ENCODE measurements around the gene ADSS2.

ADSS2 gene

GRCh38 chr1:244435562-244436205, 16.0 kb downstream of the ADSS2 start:
- Mint-ChIP-seq H3K9me3 (no peaks in the 10 kb centered on the region), H3K4me1 (peaks cover 6% of the 10 kb centered on the region), H3K27ac (no peak overlapping the region), H3K4me3 (no peak overlapping the region), H3K27me3 (no peaks in the 10 kb centered on the region), H3K36me3 (peaks cover 26% of the 10 kb centered on the region)
- CTCF ChIA-PET, result no interaction called here
- DNase-seq, result no peak

- H3K9me3 Mint-ChIP-seq, result no peaks in the 10 kb centered on the region
- H3K27me3 Mint-ChIP-seq, result no peaks in the 10 kb centered on the region
- no peak for DNase-seq
- H3K36me3 Mint-ChIP-seq, result peaks cover 27% of the 10 kb centered on the region
- no peak overlapping the region for H3K27ac Mint-ChIP-seq
- CTCF ChIA-PET, result interaction anchor here (0.7 kb wide), 1 partner anchor 12 kb away, joined by 3 read pairs; no protein-coding TSS in a partner anchor
- no peak overlapping the region for H3K4me3 Mint-ChIP-seq
- peaks cover 7% of the 10 kb centered on the region for H3K4me1 Mint-ChIP-seq
Measured at GRCh38 chr1:244431166-244431565, 20.5 kb downstream of the ADSS2 start.

- peaks cover 24% of the 10 kb centered on the region for H3K36me3 Mint-ChIP-seq
- H3K4me1 Mint-ChIP-seq, result peaks cover 4% of the 10 kb centered on the region
- H3K27me3 Mint-ChIP-seq, result no peaks in the 10 kb centered on the region
- no peak overlapping the region for H3K27ac Mint-ChIP-seq
- no peak for DNase-seq
- CTCF ChIA-PET, result no interaction called here
- no peak overlapping the region for H3K4me3 Mint-ChIP-seq
- H3K9me3 Mint-ChIP-seq, result no peaks in the 10 kb centered on the region
Measured at GRCh38 chr1:244429818-244430217, 21.9 kb downstream of the ADSS2 start.

DNA sequence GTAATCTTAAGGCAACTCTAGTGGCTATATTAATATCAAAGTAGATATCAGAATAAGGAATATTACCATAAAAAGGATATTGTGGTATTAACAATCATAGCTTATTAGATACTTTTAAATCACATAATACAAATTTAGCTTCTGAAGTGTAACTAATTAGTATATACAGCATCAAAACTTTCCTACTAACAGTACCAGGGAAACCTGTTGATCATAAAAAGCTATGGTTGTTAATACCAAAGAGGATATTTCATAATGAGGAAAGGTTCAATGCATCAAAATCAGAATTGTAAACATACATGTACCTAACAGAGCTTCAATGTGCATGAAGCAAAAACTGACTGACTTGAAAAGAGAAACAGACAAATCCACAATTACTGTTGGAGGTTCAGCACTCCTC, 24.1 kb downstream of the ADSS2 start:
- CTCF ChIA-PET, result no interaction called here
- Mint-ChIP-seq H3K36me3 (peaks cover 29% of the 10 kb centered on the region), H3K27me3 (no peaks in the 10 kb centered on the region), H3K4me3 (no peak overlapping the region), H3K4me1 (peaks cover 4% of the 10 kb centered on the region), H3K27ac (no peak overlapping the region), H3K9me3 (no peaks in the 10 kb centered on the region)
- no peak for DNase-seq

- CTCF ChIA-PET, result interaction anchor here (1.2 kb wide), 1 partner anchor 11 kb away, joined by 3 read pairs; no protein-coding TSS in a partner anchor
- peaks cover 4% of the 10 kb centered on the region for H3K4me1 Mint-ChIP-seq
- no peak overlapping the region for H3K4me3 Mint-ChIP-seq
- no peak for DNase-seq
- H3K36me3 Mint-ChIP-seq, result peaks cover 25% of the 10 kb centered on the region
- H3K9me3 Mint-ChIP-seq, result no peaks in the 10 kb centered on the region
- H3K27me3 Mint-ChIP-seq, result no peaks in the 10 kb centered on the region
- H3K27ac Mint-ChIP-seq, result no peak overlapping the region
Measured at GRCh38 chr1:244424649-244425334, 26.9 kb downstream of the ADSS2 start.

DNA sequence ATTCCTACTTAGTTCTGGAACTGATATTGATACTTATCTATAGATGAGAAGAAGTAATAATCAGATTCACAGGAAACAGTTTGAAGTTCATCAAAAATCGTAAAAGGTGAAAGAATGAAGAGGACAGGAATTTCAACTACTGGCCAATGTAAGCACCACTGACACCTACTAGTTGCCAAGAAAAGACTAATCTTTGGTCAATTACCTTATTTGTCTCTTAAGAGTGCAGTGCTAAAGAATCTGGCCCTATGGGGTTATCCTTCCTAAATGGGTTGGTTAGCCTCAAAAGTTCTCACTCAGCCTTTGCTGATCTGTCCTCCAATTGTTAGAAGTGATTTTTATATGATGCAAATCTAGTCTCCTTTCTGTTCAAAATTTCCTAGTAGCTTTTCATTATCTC, 29.5 kb downstream of the ADSS2 start:
- Mint-ChIP-seq H3K27ac (no peak overlapping the region), H3K4me3 (no peak overlapping the region), H3K9me3 (no peaks in the 10 kb centered on the region), H3K36me3 (peaks cover 41% of the 10 kb centered on the region), H3K27me3 (no peaks in the 10 kb centered on the region), H3K4me1 (no peaks in the 10 kb centered on the region)
- CTCF ChIA-PET, result no interaction called here
- DNase-seq, result no peak

GRCh38 chr1:244419024-244419423, 32.7 kb downstream of the ADSS2 start:
- H3K36me3 Mint-ChIP-seq, result peaks cover 59% of the 10 kb centered on the region
- no peaks in the 10 kb centered on the region for H3K27me3 Mint-ChIP-seq
- H3K27ac Mint-ChIP-seq, result no peak overlapping the region
- no peak overlapping the region for H3K4me3 Mint-ChIP-seq
- DNase-seq, result no peak
- no peaks in the 10 kb centered on the region for H3K9me3 Mint-ChIP-seq
- CTCF ChIA-PET, result interaction anchor here (0.9 to 1.3 kb wide), 2 partner anchors 12 to 31 kb away, joined by 3 read pairs; no protein-coding TSS in a partner anchor
- H3K4me1 Mint-ChIP-seq, result no peaks in the 10 kb centered on the region

- CTCF ChIA-PET, result interaction anchor here (0.8 to 2.0 kb wide), 6 partner anchors 11 to 126 kb away, joined by 3 to 7 read pairs (median 4); no protein-coding TSS in a partner anchor
- Mint-ChIP-seq H3K9me3 (no peaks in the 10 kb centered on the region), H3K27me3 (no peaks in the 10 kb centered on the region), H3K27ac (no peak overlapping the region), H3K4me1 (no peaks in the 10 kb centered on the region), H3K36me3 (peaks cover 83% of the 10 kb centered on the region), H3K4me3 (no peak overlapping the region)
- DNase-seq, result no peak
Measured at GRCh38 chr1:244414543-244414942, 37.2 kb downstream of the ADSS2 start.

DNA sequence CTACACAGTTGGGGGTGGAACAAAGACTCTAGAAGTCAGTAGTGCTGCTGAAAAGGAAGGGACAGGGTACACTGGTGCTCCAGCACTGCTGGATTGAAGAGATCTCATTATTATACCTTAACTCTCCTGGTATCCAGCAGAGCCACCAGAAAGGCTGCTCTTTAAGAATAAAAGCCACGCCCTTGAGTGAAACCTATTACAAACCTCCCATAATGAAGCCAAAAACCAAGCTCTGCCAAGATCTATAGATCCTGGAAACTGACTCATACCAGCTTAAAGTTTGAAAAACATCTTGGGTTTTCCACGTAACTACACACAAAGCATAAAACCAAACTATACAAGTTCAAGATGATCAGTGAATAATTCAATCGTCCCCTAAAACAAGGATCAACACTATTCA, 38.0 kb downstream of the ADSS2 start:
- CTCF ChIA-PET, result interaction anchor here (0.9 to 1.0 kb wide), 2 partner anchors 12 to 73 kb away, joined by 3 to 4 read pairs; no protein-coding TSS in a partner anchor
- H3K27me3 Mint-ChIP-seq, result no peaks in the 10 kb centered on the region
- H3K9me3 Mint-ChIP-seq, result no peaks in the 10 kb centered on the region
- H3K27ac Mint-ChIP-seq, result no peak overlapping the region
- H3K4me3 Mint-ChIP-seq, result no peak overlapping the region
- H3K4me1 Mint-ChIP-seq, result no peaks in the 10 kb centered on the region
- no peak for DNase-seq
- H3K36me3 Mint-ChIP-seq, result peaks cover 84% of the 10 kb centered on the region

DNA sequence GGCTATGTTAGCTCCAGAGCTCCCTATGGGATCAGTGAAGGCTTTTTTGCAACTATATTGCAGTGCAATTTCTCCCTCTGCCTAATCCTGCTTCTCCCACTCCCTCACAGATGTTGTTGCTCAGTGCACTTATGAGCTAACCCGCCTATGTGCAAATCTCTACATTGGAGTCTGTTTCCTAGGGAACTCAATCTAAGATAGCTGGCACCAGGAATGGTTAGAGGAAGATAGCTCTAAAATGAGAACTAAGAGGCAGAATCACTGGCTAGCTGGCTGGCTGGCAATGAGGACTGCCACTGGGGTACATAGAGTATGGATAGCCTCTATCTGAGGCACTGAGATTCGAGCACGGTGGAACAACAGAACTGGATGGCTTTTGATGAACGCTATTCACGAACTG, 39.5 kb downstream of the ADSS2 start:
- Mint-ChIP-seq H3K4me1 (no peaks in the 10 kb centered on the region), H3K27me3 (no peaks in the 10 kb centered on the region), H3K36me3 (peaks cover 78% of the 10 kb centered on the region), H3K27ac (no peak overlapping the region), H3K9me3 (no peaks in the 10 kb centered on the region), H3K4me3 (no peak overlapping the region)
- DNase-seq, result no peak
- CTCF ChIA-PET, result no interaction called here

DNA sequence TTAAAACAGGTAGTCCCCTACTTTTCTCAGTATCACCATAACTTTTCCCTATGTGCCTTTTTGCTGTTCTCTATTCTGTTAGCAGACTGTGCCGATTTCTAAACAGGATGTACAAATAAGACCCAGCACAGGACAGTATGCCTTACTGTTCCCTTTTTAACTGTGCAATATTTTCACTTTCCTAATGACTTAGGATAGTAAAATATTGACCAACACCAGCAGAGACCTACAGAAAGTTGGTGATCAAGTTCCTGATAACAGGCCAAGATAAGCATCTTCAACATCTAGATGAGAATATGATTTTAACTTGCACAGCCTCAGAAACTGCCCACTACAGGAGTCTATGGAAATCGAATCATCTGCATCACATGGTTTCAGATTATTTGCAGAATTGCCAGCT, 42.0 kb downstream of the ADSS2 start:
- no peaks in the 10 kb centered on the region for H3K4me1 Mint-ChIP-seq
- no peak overlapping the region for H3K27ac Mint-ChIP-seq
- peaks cover 76% of the 10 kb centered on the region for H3K36me3 Mint-ChIP-seq
- DNase-seq, result no peak
- H3K9me3 Mint-ChIP-seq, result no peaks in the 10 kb centered on the region
- H3K27me3 Mint-ChIP-seq, result no peaks in the 10 kb centered on the region
- CTCF ChIA-PET, result no interaction called here
- no peak overlapping the region for H3K4me3 Mint-ChIP-seq

GRCh38 chr1:244406337-244406736, 45.4 kb downstream of the ADSS2 start:
- no peaks in the 10 kb centered on the region for H3K4me1 Mint-ChIP-seq
- H3K27me3 Mint-ChIP-seq, result no peaks in the 10 kb centered on the region
- peaks cover 14% of the 10 kb centered on the region for H3K9me3 Mint-ChIP-seq
- H3K27ac Mint-ChIP-seq, result no peak overlapping the region
- no peak for DNase-seq
- peaks cover 78% of the 10 kb centered on the region for H3K36me3 Mint-ChIP-seq
- H3K4me3 Mint-ChIP-seq, result no peak overlapping the region
- CTCF ChIA-PET, result interaction anchor here (1.0 kb wide), 1 partner anchor 133 kb away, joined by 4 read pairs; no protein-coding TSS in a partner anchor

DNA sequence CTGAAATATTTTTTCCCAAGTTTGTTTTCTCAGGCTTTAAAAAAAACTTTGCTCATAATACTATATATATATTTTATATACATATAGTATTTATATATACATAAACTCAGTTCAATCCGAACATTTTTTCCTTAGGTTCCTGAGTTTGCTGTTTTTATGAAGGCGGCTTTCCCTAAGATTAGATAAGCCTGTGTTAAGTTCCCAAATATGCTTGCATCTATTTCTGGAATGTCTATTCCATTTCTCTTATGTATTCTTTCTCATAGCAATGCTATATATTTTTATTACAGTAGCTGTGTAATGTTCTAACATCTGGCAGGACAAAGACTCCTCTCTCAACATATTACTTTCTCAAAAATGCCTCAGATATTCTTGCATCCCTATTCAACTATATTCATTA, 45.9 kb downstream of the ADSS2 start:
- Mint-ChIP-seq H3K4me3 (no peak overlapping the region), H3K4me1 (no peaks in the 10 kb centered on the region), H3K27me3 (no peaks in the 10 kb centered on the region), H3K27ac (no peak overlapping the region), H3K36me3 (peaks cover 78% of the 10 kb centered on the region), H3K9me3 (peaks cover 19% of the 10 kb centered on the region)
- no peak for DNase-seq
- CTCF ChIA-PET, result interaction anchor here (1.0 kb wide), 1 partner anchor 132 kb away, joined by 4 read pairs; no protein-coding TSS in a partner anchor

GRCh38 chr1:244403431-244403830, 48.3 kb downstream of the ADSS2 start:
- no peaks in the 10 kb centered on the region for H3K27me3 Mint-ChIP-seq
- CTCF ChIA-PET, result no interaction called here
- no peak overlapping the region for H3K27ac Mint-ChIP-seq
- H3K9me3 Mint-ChIP-seq, result peaks cover 20% of the 10 kb centered on the region
- H3K4me1 Mint-ChIP-seq, result no peaks in the 10 kb centered on the region
- H3K4me3 Mint-ChIP-seq, result no peak overlapping the region
- H3K36me3 Mint-ChIP-seq, result peaks cover 63% of the 10 kb centered on the region
- DNase-seq, result no peak

- DNase-seq, result no peak
- H3K9me3 Mint-ChIP-seq, result peaks cover 20% of the 10 kb centered on the region
- no peak overlapping the region for H3K27ac Mint-ChIP-seq
- peaks cover 51% of the 10 kb centered on the region for H3K36me3 Mint-ChIP-seq
- peaks cover 10% of the 10 kb centered on the region for H3K4me1 Mint-ChIP-seq
- CTCF ChIA-PET, result no interaction called here
- no peak overlapping the region for H3K4me3 Mint-ChIP-seq
- no peaks in the 10 kb centered on the region for H3K27me3 Mint-ChIP-seq
Measured at GRCh38 chr1:244400974-244401373, 50.7 kb downstream of the ADSS2 start.
